Panc1 (cell line): ENCODE results near the gene BEX3.

Experiments
- POLR2AphosphoS5 ChIP-seq: IDR thresholded peaks from 2 replicates; pipeline ENCODE4 v1.6.1; 2012; ENCODE audit warnings: mild to moderate bottlenecking, low read depth, low read length, moderate library complexity
- REST ChIP-seq, 2 experiments: IDR thresholded peaks; 2 replicates each; pipeline ENCODE4 v1.6.1; 2011 to 2012; ENCODE audit warnings: low read depth in 2 of 2, control low read depth in 1 of 2, low read length in 1 of 2, mild to moderate bottlenecking in 1 of 2, moderate library complexity in 1 of 2; ENCODE audit not compliant: insufficient read depth in 1 of 2
- SIN3A ChIP-seq: IDR thresholded peaks from 2 replicates; pipeline ENCODE4 v1.6.1; 2012; ENCODE audit warnings: low read depth, mild to moderate bottlenecking, low read length, moderate library complexity, borderline replicate concordance; ENCODE audit not compliant: insufficient read depth
- TCF7L2 ChIP-seq: IDR thresholded peaks from 2 replicates; pipeline ENCODE4 v1.6.1; 2011; ENCODE audit warnings: mild to moderate bottlenecking, low read depth, low read length, inconsistent platforms
- TF ChIP-seq, protein P1 (sequence below): fragments of 450-650 bp; IDR thresholded peaks from 2 replicates; pipeline ENCODE4 v1.5.1; 2017; ENCODE audit warnings: mild to moderate bottlenecking

DNA sequence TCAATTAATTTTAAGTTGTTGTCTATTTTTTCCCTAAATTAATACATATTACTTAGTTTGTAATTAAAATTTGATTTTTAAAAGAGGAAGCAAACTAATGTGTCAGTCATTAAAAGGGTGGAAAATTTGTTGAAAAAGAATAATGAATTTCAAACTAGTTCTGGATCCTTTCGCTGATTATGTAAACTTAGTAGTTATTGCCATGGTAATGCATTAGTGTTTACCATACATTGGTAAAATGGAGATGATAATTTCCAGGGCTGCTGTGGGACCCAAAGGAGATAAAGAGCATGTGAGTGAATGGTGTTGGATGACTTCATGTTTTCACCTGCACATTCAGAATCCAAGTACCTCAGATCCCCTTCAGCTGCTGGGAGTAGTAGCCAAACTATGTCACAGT is 6.5 kb downstream of the BEX3 start:
- TF ChIP-seq POLR2AphosphoS5 = no peak
- TF ChIP-seq, protein P1, sequence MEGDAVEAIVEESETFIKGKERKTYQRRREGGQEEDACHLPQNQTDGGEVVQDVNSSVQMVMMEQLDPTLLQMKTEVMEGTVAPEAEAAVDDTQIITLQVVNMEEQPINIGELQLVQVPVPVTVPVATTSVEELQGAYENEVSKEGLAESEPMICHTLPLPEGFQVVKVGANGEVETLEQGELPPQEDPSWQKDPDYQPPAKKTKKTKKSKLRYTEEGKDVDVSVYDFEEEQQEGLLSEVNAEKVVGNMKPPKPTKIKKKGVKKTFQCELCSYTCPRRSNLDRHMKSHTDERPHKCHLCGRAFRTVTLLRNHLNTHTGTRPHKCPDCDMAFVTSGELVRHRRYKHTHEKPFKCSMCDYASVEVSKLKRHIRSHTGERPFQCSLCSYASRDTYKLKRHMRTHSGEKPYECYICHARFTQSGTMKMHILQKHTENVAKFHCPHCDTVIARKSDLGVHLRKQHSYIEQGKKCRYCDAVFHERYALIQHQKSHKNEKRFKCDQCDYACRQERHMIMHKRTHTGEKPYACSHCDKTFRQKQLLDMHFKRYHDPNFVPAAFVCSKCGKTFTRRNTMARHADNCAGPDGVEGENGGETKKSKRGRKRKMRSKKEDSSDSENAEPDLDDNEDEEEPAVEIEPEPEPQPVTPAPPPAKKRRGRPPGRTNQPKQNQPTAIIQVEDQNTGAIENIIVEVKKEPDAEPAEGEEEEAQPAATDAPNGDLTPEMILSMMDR = no peak
- no peak for TF ChIP-seq REST (IDR thresholded peaks at IDR 0.05; ENCODE audit: insufficient read depth in 1 of 2, low read depth in 2 of 2, low read length in 1 of 2)
- no peak for TF ChIP-seq SIN3A
- TF ChIP-seq TCF7L2 = no peak
